T-helper 9 cell (primary cell): ENCODE results near the gene AMZ2.
"Not testable (repeated sequence)": the region's sequence is repeated elsewhere in the genome, so short reads cannot be mapped to it uniquely, and the experiment has no call there.

Experiments
- DNase-seq: peaks from one replicate; pipeline ENCODE4 v3.0.0-alpha.2; 2020
- total RNA-seq, 2 donors: gene quantifications; one replicate each; lab custom pipeline; 2026; lab: John Stamatoyannopoulos, UW

AMZ2 gene, protein sequence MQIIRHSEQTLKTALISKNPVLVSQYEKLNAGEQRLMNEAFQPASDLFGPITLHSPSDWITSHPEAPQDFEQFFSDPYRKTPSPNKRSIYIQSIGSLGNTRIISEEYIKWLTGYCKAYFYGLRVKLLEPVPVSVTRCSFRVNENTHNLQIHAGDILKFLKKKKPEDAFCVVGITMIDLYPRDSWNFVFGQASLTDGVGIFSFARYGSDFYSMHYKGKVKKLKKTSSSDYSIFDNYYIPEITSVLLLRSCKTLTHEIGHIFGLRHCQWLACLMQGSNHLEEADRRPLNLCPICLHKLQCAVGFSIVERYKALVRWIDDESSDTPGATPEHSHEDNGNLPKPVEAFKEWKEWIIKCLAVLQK
- total RNA-seq, result 60.6 to 80.1 reads per million in 2 donors

DNA sequence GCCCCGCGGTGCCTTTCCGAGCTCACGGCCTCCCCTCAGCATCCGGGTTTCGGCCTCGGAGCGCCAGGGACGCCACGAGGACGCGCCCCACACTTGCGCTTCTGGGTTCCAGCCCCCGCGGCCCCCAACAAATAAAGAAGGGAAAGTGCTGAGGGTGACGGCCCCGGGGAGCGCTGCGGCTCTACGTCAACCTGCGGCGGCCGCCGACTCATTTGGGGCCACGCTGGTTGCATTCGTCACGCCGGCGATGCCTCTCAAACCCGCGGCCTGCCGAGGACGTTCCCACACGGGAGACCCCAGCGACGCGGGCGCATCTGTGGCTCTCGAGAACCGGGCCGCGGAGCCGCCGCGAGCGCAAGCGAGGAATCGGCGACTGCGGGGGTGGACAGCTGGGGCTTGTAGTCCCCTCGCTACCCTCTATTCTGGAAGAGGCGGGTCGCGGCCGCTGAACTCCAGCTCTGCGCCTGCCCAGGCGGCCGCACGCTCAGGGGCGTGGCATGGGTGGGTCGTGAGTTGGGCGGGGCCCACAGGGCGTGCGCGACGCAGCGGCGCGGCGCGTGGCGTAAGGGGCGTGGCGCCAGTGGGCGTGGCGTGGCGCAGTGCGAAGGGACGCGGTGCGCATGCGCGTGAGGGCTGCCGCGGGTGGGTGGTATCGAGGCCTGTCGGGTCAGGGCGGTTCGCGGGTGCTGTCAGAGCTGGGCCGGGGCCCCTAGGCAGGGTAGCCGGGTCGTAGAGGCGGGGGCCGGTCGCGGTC is at the start of gene AMZ2:
AMZ2 (plus strand) TSS at position 599 of the 754 bp plus-strand sequence. CDS start 2,145 bp downstream, outside the sequence.
- DNase-seq, result peak; percentile 97

DNA sequence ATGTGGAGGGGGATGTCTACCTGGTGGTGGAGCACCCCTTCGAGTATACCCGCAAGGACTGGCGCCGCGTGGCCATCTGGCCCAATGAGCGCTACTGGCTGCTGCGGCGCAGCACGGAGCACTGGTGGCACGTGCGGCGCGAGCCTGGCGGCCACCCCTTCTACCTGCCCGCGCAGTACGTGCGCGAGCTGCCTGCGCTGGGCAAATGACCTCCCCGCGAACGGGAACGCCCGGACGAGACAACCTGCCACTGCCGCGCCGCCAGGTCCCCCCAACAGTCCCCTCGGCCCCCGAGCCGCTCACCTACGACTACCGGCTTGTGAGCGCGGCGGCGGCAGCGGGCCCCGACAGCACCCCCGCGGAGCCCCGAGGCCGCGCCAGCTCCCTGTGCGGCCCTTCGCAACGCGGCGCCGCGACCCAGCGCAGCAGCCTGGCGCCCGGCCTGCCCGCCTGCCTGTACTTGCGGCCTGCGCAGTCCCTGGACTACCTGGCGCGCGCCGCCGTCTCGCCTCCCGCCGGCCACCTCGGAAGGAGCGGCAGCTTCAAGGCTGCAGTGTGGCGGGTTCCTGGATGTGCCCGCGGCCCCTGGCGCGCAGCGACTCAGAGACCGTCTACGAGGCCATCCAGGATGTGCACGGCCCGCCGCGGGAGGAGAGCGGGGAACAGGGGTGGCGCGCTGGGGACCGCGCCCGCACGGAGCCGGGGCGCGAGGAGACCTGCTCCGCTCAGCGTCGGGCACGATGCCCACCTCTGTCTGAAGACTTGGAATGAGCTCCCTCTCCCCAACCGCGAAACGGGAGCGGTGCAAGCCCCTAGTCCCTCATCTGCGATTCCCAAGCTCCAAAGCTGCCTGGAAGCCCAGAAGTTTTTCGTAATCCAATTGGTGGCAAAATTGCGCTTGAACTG is 48.7 kb upstream of the AMZ2 start:
- peak; percentile 47 for DNase-seq

DNA sequence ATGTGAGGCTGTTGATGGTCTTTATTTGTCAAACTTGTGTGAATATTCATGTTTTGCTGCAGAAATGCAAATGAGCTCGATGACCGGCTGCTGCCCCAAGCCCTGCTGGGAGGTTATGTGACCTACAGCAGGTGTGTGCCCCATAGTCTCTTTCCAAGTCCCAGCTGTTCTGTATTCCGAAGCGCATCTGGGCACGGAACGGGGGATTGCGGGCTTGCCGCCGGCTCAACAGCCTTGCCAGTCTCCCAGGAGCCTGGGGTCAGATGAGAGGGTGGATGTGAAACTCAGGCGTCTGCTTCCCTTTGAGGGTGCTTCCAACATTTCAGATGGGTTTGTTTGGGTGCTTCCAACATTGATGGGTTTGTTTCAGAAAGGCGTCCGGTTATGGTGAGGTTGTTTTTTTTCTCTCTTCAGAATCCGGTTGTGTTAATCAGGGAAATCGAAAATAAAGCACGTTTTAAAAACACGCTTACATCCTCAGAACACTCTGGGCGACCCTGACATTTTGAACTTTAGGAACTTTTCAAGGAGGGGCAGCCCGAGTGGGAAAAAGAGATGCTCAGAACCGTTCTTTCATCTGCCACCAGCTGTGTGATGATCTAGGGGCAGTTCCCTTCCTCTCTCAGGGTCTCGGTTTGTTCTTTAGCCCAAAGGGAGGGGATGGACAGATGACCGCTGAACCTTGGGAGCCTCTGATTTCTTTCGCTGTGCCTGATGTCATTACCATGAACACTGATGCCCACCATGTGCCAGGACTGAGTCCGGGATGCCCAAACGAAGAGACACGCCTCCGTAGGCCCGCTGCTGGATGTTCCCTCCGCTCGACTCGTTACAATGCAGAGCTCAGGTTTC is 47.8 kb upstream of the AMZ2 start:
- DNase-seq, result no peak

DNA sequence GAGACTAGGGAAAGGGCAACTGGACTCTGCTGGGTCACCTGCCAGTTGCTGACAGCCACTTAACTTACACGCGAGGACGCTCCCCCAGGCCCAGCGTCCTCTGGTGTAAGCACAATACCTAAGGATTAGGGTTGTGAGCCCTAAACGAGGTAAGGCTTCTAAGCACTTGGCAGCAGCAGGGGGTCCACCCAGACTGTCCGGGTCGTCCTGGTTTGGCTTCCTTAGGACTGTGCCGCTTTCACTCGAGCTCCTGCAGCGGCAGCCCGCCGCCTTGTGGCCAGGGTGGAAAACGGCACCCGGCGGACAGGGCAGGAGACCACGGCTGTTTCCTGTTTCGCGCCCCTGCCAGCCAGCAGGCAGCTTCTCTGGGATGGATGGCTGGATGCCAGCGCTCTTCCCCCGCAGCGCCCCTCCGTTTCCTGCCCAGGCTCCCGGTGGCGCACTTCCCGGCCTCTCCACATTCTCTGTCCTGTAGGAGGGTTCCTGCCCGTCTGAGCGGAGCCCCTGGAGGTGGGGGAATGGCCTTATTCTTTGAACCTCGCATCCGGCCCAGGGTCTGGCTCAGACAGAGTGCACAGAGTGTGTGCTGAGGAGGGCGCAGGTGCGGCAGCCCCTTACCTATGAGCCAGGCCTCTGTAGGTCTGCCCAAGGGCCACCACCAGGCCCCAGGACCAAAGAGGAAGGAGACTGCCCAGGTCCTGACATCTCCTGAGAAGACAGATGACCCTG is 47.0 kb upstream of the AMZ2 start:
- peak; percentile 69 for DNase-seq

DNA sequence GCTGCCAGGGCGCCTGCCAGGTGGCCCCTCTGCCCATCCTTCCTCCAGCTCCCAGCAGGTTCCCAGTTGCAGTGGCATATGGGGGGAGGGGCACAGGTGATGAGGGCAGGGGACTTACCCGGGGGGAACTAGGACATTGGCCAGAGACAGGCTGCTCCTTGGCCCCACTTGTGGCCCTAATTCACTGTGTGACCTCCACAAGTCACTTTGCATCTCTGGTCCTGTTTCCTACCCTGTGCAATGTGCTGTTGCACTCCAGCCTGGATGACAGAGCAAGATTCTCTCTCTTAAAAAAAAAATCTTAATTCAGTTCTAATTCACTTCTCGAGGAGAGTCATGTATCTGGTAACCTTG is 46.4 kb upstream of the AMZ2 start:
- DNase-seq, result not testable (repeated sequence)

DNA sequence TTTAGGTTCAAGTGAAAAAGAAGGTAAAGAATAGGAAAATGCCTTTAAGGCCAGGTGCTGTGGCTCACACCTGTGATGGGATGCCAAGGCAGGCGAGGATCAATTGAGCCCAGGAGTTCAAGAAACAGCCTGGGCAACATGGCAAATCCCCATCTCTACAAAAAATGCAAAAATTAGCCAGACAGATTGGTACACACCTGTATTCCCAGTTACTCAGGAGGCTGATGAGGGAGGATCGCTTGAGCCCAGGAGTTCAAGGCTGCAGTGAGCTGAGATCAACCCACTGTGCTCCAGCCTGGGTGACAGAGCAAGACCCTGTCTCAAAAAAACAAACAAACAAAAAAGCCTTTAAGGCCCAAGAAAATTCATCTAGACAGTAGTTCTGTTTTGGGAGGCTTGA is 45.5 kb upstream of the AMZ2 start:
- DNase-seq, result not testable (repeated sequence)

DNA sequence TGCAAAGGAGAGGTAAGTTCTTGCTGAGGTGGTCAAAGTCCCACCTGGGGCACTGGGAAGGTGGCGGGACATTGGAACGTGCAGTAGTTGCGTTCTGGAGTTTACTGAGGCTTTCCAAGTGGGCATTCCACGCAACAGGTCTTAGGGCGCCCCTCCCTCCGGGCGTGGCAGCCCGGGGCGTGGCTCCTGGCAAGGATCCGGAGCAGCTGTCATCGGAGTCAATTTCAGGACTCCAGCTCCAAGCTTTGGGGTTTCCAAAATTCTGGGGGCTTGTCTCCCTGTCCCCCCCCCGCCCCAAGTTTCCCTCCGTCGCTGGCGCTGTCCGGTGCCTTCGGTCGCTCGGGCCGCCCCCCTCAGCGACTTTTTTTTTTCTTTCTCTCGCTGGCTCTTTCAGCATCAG is 43.1 kb upstream of the AMZ2 start:
- no peak for DNase-seq

DNA sequence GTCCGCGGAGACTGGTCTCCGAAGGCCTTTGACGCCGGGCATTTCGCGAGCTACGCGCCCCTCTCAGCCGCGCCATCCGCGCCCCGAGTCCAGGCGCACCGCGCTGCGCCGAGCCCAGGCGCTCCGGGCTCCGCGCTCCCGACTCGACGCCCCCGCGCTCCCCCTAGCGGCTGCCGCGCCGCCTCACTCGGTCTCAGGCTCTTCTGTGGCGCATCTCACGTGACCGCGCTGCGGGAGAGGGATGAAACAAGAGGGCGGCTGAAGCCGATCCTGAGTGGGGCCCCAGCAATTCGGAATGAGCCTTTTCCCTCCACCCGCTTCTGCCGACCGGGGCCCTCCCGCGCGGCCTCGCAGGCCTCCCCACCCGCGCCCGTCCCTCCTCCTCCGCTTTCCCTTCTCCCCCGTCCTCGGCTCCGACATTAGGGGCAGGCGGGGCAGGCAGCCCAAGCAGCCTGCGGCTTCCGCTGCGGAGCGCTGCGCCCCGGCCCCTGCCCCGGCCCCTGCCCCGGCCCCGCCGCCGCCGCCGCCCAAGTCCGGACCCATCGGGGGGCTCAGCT is 42.5 kb upstream of the AMZ2 start:
- DNase-seq, result peak; percentile 92

DNA sequence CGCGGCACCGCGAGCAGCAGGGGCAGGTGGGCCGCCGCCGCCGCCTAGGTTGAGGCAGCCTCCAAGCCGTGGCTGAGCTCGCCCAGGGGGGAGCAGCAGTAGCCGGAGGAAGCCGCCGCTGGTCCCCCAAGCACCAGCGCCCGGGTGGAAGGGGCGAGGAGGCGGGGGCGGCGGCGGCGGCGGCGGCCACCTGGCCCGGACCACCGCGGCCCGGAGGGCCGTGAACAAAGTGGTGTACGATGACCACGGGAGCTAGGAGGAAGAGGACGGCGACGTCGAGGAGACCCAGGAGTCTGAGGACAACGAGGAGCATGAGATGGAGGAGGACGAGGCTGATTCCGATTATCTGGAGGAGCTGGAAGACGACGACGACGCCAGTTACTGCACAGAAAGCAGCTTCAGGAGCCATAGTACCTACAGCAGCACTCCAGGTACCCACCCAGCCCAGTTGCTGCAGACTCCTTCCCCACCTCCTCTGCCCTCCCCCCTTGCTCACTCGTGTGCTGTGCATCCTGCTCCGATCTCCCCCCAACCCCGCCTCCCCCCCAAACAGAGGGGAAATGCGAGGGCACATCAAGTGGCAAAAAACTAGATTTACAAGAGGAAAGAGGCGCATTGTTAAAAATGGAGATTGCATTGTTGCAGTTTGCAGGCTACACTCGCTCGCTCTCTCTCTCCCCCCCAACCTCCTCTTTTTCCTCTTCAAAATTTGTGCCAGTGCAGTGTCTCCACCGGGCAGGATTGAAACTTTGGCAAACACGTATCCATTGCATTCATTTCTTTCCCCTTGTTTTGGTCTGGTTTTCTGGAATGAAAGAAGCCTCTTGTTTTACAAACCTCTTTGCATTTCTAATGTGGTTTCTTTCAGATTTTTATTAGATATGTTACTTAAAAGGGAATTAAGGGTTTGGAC is 41.8 kb upstream of the AMZ2 start:
- no peak for DNase-seq

DNA sequence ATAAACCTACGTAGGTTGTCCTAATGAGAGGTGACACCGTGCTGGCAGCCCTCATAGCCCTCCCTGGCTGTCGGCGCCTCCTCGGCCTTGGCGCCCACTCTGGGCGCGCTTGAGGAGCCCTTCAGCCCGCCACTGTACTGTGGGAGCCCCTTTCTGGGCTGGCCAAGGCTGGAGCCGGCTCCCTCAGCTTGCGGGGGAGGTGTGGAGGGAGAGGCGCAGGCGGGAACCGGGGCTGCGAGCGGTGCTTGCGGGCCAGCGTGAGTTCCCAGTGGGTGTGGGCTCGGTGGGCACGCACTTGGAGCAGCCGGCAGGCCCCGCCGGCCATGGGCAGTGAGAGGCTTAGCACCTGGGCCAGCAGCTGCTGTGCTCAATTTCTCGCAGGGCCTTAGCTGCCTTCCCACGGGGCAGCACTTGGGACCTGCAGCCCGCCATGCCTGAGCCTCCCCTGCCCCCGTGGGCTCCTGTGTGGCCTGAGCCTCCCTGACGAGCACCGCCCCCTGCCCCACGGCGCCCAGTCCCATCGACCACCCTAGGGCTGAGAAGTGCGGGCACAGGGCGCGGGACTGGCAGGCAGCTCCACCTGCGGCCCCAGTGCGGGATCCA is 40.1 kb upstream of the AMZ2 start:
- DNase-seq, result no peak

DNA sequence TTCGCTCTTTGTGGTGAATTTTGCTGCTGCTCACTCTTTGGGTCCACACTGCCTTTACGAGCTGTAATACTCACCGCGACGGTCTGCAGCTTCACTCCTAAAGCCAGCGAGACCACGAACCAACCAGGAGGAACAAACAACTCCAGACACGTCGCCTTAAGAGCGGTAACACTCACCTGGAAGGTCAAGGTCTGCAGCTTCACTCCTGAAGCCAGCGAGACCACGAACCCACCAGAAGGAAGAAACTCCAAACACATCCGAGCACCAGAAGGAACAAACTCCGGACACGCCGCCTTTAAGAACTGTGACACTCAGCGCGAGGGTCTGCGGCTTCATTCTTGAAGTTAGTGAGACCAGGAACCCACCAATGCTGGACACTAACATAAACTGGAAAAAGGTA is 39.2 kb upstream of the AMZ2 start:
- DNase-seq, result not testable (repeated sequence)

DNA sequence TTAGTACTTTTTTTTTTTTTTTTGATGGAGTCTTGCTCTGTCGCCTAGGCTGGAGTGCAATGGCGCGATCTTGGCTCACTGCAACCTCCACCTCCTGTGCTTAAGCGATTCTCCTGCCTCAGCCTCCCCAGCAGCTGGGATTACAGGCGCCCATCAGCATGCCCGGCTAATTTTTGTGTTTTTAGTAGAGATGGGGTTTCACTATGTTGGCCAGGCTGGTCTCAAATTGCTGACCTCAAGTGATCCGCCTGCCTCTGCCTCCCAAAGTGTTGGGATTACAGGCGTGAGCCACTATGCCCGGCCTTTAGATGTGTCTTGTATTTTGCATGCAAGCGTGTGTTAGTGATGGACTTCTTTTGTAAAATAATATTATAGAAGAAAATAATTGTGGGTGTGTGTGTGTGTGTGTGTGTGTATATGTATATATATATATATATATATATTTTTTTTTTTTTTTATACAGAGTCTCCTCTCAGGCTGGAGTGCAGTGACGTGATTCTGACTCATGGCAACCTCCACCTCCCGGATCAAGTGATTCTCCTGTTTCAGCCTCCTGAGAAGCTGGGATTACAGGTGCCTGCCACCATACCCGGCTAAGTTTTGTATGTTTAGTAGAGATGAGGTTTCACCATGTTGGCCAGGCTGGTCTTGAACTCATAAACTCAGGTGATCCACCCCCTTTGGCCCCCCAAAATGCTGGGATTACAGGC is 38.5 kb upstream of the AMZ2 start:
- not testable (repeated sequence) for DNase-seq

DNA sequence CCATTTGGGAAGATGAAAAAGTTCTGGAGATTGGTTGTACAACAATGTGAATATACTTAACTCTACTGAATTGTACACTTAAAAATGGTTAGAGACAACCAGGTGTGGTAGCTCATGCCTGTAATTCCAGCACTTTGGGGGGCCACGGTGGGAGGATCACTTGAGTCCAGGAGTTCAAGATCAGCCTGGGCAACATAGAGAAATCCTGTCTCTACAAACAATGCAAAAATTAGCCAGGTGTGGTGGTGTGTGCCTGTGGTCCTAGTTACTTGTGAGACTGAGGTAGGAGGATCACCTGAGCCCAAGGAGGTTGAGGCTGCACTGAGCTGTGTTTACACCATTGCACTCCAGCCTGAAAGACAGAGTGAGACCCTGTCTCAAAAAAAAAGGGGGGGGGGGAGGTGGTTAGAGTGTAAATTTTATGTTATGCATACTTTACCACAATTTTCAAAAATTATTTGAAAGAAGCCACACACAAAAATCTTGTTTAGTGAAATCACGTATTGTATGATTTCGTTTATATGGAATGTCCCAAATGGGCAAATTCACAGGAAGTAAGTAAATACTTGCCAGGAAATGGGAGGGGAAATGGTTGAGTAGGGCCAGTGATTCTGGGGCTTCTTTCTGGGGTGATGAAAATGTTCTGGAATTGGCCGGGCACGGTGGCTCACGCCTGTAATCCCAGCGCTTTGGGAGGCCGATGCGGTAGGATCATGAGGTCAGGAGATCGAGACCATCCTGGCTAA is 37.1 kb upstream of the AMZ2 start:
- no peak for DNase-seq

DNA sequence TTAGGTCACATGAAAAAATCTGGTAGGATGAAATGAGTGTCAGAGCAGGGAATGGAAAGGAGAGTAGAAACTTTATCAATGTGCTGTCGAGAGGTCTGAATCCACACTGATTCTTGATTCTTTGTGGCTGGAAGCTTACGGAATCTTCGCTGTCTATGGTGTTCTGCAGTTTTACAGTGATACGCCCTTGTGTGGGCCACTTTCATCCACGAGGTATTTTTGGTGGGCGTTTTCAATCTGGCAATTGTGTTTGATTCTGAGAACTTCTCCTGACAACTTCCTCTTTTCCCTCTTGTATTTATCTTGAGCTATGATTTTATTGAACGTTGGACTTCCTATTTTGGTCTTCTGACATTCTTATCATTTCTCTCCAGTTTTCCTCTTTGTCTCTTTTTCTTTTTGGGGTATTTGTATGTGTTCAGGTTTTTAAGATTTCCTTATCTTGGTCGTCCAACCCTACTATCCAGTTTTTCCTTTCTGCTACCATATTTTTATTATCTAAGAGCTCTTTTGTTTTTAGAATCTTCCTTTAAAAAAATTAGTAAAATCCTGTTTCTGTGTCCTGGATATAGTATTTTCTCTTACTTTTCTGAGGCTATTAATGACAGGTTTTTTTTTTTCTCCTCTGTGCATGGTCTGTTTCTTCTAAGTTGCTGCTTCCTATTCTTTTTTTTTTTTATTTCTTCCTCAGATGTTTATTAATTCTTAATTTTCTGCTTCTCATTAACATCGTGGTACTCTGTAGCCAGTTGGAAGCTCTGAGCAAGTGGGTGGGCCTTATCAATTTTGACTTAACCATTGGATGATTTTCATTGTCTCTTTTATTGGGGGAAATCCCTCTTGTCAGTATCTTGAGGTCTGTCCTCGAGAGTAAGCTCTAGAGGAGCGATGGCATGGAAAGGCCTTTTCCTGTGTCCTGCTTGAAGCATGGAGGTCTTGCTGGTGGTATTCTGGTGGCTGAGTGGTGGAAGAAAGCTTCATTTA is 34.1 kb upstream of the AMZ2 start:
- not testable (repeated sequence) for DNase-seq

DNA sequence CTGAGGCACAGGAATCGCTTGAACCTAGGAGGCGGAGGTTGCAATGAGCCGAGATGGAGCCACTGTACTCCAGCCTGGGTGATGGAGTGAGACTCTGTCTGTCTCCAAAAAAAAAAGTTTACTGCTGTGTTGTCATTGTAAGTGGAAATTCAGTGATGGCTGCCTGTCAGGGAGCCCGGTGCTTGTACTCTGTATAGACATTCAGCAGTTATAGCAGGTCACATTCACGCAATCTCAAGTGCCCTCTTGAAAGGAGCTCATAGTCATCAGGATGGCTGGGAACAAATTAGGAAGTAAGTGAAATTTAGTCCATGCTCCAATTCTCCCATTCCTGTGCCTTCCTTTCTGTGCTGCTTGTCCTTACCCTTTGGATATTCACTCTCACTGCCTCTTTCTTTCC is 32.4 kb upstream of the AMZ2 start:
- DNase-seq, result not testable (repeated sequence)

DNA sequence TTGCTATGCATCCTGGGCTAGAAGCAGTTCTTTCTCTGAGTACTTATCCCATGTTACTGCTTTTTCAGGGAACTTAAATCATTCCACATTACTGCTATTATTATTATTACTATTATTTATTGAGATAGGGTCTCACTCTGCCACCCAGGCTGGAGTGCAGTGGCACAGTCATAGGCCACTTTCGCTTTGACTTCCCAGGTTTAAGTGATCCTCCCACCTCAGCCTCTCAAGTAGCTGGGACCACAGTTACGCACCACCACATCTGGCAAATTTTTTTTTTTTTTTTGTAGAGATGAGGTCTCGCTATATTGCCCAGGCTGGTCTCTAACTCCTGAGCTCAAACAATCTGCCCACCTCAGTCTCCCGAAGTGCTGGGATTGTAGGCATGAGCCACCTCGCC is 28.4 kb upstream of the AMZ2 start:
- not testable (repeated sequence) for DNase-seq

DNA sequence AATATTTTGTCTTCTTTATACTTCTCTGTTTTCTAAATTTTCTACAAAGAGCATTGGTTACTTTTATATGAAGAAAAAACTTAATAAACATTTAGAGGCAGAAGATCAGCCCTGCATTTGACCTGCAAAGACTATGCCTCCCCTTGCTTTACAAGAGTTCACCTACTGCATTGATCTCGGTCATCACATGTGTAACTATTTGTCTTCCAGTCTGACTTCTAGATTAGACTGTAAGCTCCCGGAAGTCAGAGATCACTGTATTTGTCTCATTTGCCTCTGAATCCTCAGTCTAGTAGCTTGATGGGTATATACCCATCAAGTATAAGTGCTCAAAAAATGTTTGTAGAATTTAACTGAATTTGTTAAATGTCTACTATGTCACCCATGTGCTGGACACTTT is 27.7 kb upstream of the AMZ2 start:
- DNase-seq, result not testable (repeated sequence)
